HEK293 (cell line): Measurements from ENCODE around the gene GRK3.

ENCODE experiments used
- CTCF ChIA-PET: fragments of 350-600 bp; formaldehyde crosslinking; extraction: SDS; loops from one replicate; lab custom pipeline; 2021; ENCODE audit warnings: antibody characterized with exemption; lab: Yijun Ruan, JAX
- POLR2A ChIA-PET: fragments of 300-600 bp; formaldehyde crosslinking; extraction: SDS; loops from one replicate; lab custom pipeline; 2020; ENCODE audit warnings: antibody characterized with exemption, inconsistent platforms; lab: Yijun Ruan, JAX
- H3K27ac ChIP-seq: fragments of 200-500 bp; sonication (Bioruptor generic); 2 replicates; pipeline ENCODE4 v1.5.1; 2014; ENCODE audit warnings: low read depth, low read length, control low read depth, inconsistent platforms; ENCODE audit errors: extremely low read depth
- H3K36me3 ChIP-seq, 2 experiments: fragments of 200-500 bp in 1 of 2; sonication (Bioruptor generic) in 1 of 2; 1 replicate in 1 of 2; 2 replicates in 1 of 2; pipeline ENCODE4 v1.5.1; 2014 to 2017; ENCODE audit warnings: inconsistent platforms in 2 of 2, low read length in 2 of 2; ENCODE audit not compliant: control insufficient read depth in 2 of 2, insufficient read depth in 1 of 2
- H3K4me1 ChIP-seq: fragments of 200-500 bp; sonication (Bioruptor generic); 2 replicates; pipeline ENCODE4 v1.5.1; 2014; ENCODE audit warnings: mild to moderate bottlenecking, low read length, inconsistent platforms; ENCODE audit not compliant: control insufficient read depth, insufficient read depth
- H3K4me3 ChIP-seq: 2 replicates; pipeline ENCODE4 v1.5.1; 2011; ENCODE audit warnings: low read depth, mild to moderate bottlenecking, control low read depth, low read length, moderate library complexity
- H3K9me3 ChIP-seq: fragments of 200-500 bp; sonication (Bioruptor generic); 2 replicates; pipeline ENCODE4 v1.5.1; 2014; ENCODE audit warnings: low read depth, low read length, inconsistent platforms; ENCODE audit not compliant: control insufficient read depth, insufficient read depth
- ATF2 ChIP-seq: fragments of 450-650 bp; formaldehyde crosslinking; IDR thresholded peaks from 2 replicates; pipeline ENCODE4 v1.5.1; 2016; ENCODE audit warnings: missing biosample characterization, missing genetic modification characterization, low read depth
- FEZF1 ChIP-seq: fragments of 450-650 bp; formaldehyde crosslinking; IDR thresholded peaks from 2 replicates; pipeline ENCODE4 v1.5.1; 2016; ENCODE audit warnings: missing biosample characterization, missing genetic modification characterization
- KLF16 ChIP-seq: fragments of 450-650 bp; formaldehyde crosslinking; IDR thresholded peaks from 2 replicates; pipeline ENCODE4 v1.5.1; 2017; ENCODE audit warnings: missing biosample characterization, missing genetic modification characterization
- KLF8 ChIP-seq: fragments of 450-650 bp; formaldehyde crosslinking; IDR thresholded peaks from 2 replicates; pipeline ENCODE4 v1.5.1; 2016; ENCODE audit warnings: missing biosample characterization, missing genetic modification characterization
- MZF1 ChIP-seq: fragments of 450-650 bp; formaldehyde crosslinking; IDR thresholded peaks from 2 replicates; pipeline ENCODE4 v1.5.1; 2017; ENCODE audit warnings: missing biosample characterization, missing genetic modification characterization, borderline replicate concordance
- RBAK ChIP-seq: fragments of 450-650 bp; formaldehyde crosslinking; IDR thresholded peaks from 2 replicates; pipeline ENCODE4 v1.5.1; 2016; ENCODE audit warnings: missing biosample characterization, missing genetic modification characterization
- SP7 ChIP-seq: fragments of 450-650 bp; formaldehyde crosslinking; IDR thresholded peaks from 2 replicates; pipeline ENCODE4 v1.5.1; 2016; ENCODE audit warnings: missing biosample characterization, missing genetic modification characterization
- TRIM28 ChIP-seq: IDR thresholded peaks from 2 replicates; pipeline ENCODE4 v1.6.1; 2011; ENCODE audit warnings: low read length, control low read depth, borderline replicate concordance
- WT1 ChIP-seq: fragments of 450-650 bp; formaldehyde crosslinking; IDR thresholded peaks from 2 replicates; pipeline ENCODE4 v1.5.1; 2016; ENCODE audit warnings: missing biosample characterization, missing genetic modification characterization
- YY2 ChIP-seq: fragments of 450-650 bp; formaldehyde crosslinking; IDR thresholded peaks from 2 replicates; pipeline ENCODE4 v1.5.1; 2016; ENCODE audit warnings: missing biosample characterization, missing genetic modification characterization
- ZBTB7A ChIP-seq: fragments of 450-650 bp; formaldehyde crosslinking; IDR thresholded peaks from 2 replicates; pipeline ENCODE4 v1.5.1; 2016; ENCODE audit warnings: low read depth, missing biosample characterization, missing genetic modification characterization
- ZNF140 ChIP-seq: fragments of 450-650 bp; formaldehyde crosslinking; IDR thresholded peaks from 2 replicates; pipeline ENCODE4 v1.5.1; 2016; ENCODE audit warnings: missing biosample characterization, missing genetic modification characterization
- ZNF214 ChIP-seq: fragments of 450-650 bp; formaldehyde crosslinking; IDR thresholded peaks from 2 replicates; pipeline ENCODE4 v1.5.1; 2017; ENCODE audit warnings: missing biosample characterization, mild to moderate bottlenecking, missing genetic modification characterization, borderline replicate concordance
- ZNF324 ChIP-seq: fragments of 450-650 bp; formaldehyde crosslinking; IDR thresholded peaks from 2 replicates; pipeline ENCODE4 v1.5.1; 2016; ENCODE audit warnings: missing biosample characterization, missing genetic modification characterization
- ZNF366 ChIP-seq: fragments of 450-650 bp; formaldehyde crosslinking; conservative IDR thresholded peaks from 2 replicates; pipeline ENCODE4 v1.5.1; 2016; ENCODE audit warnings: missing biosample characterization, missing genetic modification characterization
- ZNF623 ChIP-seq: fragments of 450-650 bp; formaldehyde crosslinking; IDR thresholded peaks from 2 replicates; pipeline ENCODE4 v1.5.1; 2016; ENCODE audit warnings: missing biosample characterization, missing genetic modification characterization
- ZNF626 ChIP-seq: fragments of 450-650 bp; sonication (Bioruptor Pico); formaldehyde crosslinking; IDR thresholded peaks from 2 replicates; pipeline ENCODE4 v1.5.1; 2018; ENCODE audit warnings: missing biosample characterization, missing genetic modification characterization, inconsistent platforms
- ZNF629 ChIP-seq: fragments of 450-650 bp; formaldehyde crosslinking; IDR thresholded peaks from 2 replicates; pipeline ENCODE4 v1.5.1; 2017; ENCODE audit warnings: missing biosample characterization, missing genetic modification characterization
- ZNF704 ChIP-seq: fragments of 450-650 bp; formaldehyde crosslinking; IDR thresholded peaks from 2 replicates; pipeline ENCODE4 v1.5.1; 2016; ENCODE audit warnings: missing biosample characterization, missing genetic modification characterization
- ZNF76 ChIP-seq: fragments of 450-650 bp; formaldehyde crosslinking; IDR thresholded peaks from 2 replicates; pipeline ENCODE4; 2016; ENCODE audit warnings: low read depth, missing biosample characterization, missing genetic modification characterization, borderline replicate concordance
- ZNF837 ChIP-seq: fragments of 450-650 bp; formaldehyde crosslinking; IDR thresholded peaks from 2 replicates; pipeline ENCODE4 v1.5.1; 2016; ENCODE audit warnings: missing biosample characterization, missing genetic modification characterization
- ZSCAN16 ChIP-seq: fragments of 450-650 bp; formaldehyde crosslinking; IDR thresholded peaks from 2 replicates; pipeline ENCODE4 v1.5.1; 2016; ENCODE audit warnings: missing biosample characterization, missing genetic modification characterization
- TF ChIP-seq, protein P1 (sequence below): fragments of 450-650 bp; formaldehyde crosslinking; IDR thresholded peaks from 2 replicates; pipeline ENCODE4 v1.5.1; 2017; ENCODE audit warnings: missing biosample characterization, missing genetic modification characterization
- TF ChIP-seq, protein P2 (sequence below): fragments of 450-650 bp; formaldehyde crosslinking; IDR thresholded peaks from 2 replicates; pipeline ENCODE4 v1.5.1; 2016; ENCODE audit warnings: missing biosample characterization, missing genetic modification characterization
- TF ChIP-seq, protein P3 (sequence below): fragments of 450-650 bp; formaldehyde crosslinking; IDR thresholded peaks from 2 replicates; pipeline ENCODE4 v1.5.1; 2017; ENCODE audit warnings: missing biosample characterization, missing genetic modification characterization

Gene GRK3

DNA sequence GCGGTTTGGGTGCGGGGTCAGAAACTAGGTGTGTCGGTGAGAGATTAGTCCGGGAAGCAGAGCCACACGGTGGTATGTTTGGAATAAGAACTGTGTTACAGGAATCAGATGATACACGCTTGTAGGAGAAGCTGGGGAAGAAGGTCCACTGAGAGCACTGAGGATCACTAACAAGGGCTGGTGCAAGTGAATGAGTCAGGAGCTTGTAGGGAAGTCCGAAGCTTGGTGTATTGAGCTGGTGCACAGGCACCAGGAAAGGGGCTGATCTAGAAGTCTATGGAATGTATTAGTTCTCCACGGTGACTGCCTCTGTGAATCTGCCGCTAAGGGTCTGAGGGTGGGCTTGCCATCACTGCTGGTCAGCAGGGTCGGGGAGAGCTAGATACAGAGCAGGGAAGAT is 18.8 kb upstream of the GRK3 start:
- POLR2A ChIA-PET, result no interaction called here
- CTCF ChIA-PET, result no interaction called here
- Histone ChIP-seq H3K4me3 (no peak overlapping the region), H3K4me1 (peaks cover 7% of the 10 kb centered on the region), H3K27ac (no peak overlapping the region), H3K9me3 (no peaks in the 10 kb centered on the region), H3K36me3 (no peaks in the 10 kb centered on the region)
- TF ChIP-seq ZNF704 (tag by site-specific recombination) (no peak), KLF8 (no peak), ZNF214 (no peak), ZBTB7A (tag by site-specific recombination) (no peak), ZNF140 (tag by site-specific recombination) (no peak)

- Histone ChIP-seq H3K4me3 (no peak overlapping the region), H3K4me1 (peaks cover 7% of the 10 kb centered on the region), H3K36me3 (no peaks in the 10 kb centered on the region), H3K27ac (no peak overlapping the region), H3K9me3 (no peaks in the 10 kb centered on the region)
- TF ChIP-seq TRIM28 (no peak), ZNF629 (tag by site-specific recombination) (peak; percentile 49), ZNF623 (tag by site-specific recombination) (no peak), ATF2 (tag by site-specific recombination) (peak; percentile 85), ZNF76 (tag by site-specific recombination) (no peak), FEZF1 (tag by site-specific recombination) (peak; percentile 43; the same call in 1 of the 2 replicates), KLF16 (tag by site-specific recombination) (peak; percentile 28; the same call in 1 of the 2 replicates), MZF1 (tag by site-specific recombination) (no peak), ZSCAN16 (tag by site-specific recombination) (no peak), ZNF837 (tag by site-specific recombination) (no peak), SP7 (no peak), WT1 (peak; percentile 84), ZNF626 (tag by site-specific recombination) (no peak), ZNF324 (tag by site-specific recombination) (no peak), YY2 (tag by site-specific recombination) (no peak), ZNF366 (tag by site-specific recombination) (peak; percentile 81), RBAK (tag by site-specific recombination) (no peak)
- TF ChIP-seq, protein P1, sequence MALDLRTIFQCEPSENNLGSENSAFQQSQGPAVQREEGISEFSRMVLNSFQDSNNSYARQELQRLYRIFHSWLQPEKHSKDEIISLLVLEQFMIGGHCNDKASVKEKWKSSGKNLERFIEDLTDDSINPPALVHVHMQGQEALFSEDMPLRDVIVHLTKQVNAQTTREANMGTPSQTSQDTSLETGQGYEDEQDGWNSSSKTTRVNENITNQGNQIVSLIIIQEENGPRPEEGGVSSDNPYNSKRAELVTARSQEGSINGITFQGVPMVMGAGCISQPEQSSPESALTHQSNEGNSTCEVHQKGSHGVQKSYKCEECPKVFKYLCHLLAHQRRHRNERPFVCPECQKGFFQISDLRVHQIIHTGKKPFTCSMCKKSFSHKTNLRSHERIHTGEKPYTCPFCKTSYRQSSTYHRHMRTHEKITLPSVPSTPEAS (tag by site-specific recombination), result no peak
- TF ChIP-seq, protein P2, sequence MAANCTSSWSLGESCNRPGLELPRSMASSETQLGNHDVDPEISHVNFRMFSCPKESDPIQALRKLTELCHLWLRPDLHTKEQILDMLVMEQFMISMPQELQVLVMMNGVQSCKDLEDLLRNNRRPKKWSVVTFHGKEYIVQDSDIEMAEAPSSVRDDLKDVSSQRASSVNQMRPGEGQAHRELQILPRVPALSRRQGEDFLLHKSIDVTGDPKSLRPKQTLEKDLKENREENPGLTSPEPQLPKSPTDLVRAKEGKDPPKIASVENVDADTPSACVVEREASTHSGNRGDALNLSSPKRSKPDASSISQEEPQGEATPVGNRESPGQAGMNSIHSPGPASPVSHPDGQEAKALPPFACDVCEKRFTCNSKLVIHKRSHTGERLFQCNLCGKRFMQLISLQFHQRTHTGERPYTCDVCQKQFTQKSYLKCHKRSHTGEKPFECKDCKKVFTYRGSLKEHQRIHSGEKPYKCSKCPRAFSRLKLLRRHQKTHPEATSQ (tag by site-specific recombination), result no peak
- TF ChIP-seq, protein P3, sequence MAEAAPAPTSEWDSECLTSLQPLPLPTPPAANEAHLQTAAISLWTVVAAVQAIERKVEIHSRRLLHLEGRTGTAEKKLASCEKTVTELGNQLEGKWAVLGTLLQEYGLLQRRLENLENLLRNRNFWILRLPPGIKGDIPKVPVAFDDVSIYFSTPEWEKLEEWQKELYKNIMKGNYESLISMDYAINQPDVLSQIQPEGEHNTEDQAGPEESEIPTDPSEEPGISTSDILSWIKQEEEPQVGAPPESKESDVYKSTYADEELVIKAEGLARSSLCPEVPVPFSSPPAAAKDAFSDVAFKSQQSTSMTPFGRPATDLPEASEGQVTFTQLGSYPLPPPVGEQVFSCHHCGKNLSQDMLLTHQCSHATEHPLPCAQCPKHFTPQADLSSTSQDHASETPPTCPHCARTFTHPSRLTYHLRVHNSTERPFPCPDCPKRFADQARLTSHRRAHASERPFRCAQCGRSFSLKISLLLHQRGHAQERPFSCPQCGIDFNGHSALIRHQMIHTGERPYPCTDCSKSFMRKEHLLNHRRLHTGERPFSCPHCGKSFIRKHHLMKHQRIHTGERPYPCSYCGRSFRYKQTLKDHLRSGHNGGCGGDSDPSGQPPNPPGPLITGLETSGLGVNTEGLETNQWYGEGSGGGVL (tag by site-specific recombination), result peak; percentile 85
- ChIA-PET POLR2A (no interaction called here), CTCF (interaction anchor here (0.5 kb wide), 1 partner anchor 99 kb away, joined by 3 read pairs; no protein-coding TSS in a partner anchor)
Observed at GRCh38 chr22:25546242-25546641, 18.2 kb upstream of the GRK3 start.
